NCI-H1417 (cell line): Measurements from ENCODE around the gene LYPLA2.

Source experiments
- DNase-seq, 3 experiments: peaks; one replicate each; lab custom pipeline; 2025; lab: John Stamatoyannopoulos, UW

The LYPLA2 gene

DNA sequence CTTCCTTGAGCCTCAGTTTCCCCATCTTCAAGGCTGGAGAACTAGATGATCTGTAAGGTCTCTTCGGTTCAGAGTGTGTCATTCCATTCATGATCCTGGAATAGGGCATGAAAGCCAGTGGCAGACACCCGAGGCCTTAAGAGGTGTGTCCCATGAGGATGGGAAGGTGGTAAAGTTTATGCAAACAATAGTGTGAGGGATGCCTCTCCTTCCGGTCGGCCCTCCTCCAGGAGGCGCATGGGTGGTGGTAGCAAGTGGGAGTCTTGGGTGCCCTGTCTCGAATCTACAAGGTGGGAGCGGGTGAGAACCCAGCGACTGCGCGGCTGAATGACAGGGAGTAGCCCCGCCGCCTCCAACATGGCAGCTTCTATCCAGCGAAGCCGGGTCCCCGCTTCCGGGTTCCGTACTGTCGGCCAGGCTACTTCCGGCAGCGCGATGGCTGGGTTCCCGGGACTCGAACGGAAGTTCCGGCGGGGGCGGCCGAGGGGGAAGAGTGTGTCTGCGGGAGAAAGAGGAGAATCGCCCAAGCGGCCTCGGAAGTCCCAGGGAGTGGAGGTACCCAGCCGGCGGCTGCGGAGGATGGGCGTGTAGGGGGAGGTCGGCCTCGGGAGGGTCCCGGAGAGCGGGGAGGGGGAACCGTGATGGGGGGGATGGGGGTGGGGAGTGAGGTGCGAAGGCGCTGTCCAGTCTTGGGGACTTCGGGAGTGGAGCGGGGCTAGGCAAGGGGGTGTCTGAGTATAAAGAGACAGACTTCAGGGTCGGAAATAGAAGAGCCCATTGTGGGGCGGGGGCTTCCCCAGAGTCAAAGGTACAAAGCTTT, at the start of gene LYPLA2:
TSS of gene LYPLA2 (plus strand) at position 450 of the 820 bp plus-strand sequence. CDS start 1,538 bp downstream, outside the sequence.
- peak; percentile 80 to 90 (median 88) for DNase-seq

DNA sequence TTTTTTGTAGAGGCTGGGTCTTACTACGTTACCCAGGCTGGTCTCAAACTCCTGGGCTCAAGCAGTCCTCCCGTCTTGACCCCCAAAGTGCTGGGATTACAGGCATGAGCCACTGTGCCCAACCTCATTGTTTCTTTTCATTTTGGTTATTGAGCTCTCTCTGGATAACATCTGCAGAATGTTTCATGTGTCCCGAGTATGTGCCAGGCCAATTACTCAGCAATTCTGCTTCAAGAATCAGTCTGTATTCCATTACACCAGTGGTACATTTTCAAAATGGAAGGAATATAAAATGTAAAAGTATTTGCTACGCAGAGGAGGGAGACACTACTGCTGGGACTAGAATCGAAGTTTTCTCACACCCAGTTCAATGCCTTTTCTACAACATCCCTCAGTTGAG, 49.3 kb upstream of the LYPLA2 start:
- DNase-seq = no peak

DNA sequence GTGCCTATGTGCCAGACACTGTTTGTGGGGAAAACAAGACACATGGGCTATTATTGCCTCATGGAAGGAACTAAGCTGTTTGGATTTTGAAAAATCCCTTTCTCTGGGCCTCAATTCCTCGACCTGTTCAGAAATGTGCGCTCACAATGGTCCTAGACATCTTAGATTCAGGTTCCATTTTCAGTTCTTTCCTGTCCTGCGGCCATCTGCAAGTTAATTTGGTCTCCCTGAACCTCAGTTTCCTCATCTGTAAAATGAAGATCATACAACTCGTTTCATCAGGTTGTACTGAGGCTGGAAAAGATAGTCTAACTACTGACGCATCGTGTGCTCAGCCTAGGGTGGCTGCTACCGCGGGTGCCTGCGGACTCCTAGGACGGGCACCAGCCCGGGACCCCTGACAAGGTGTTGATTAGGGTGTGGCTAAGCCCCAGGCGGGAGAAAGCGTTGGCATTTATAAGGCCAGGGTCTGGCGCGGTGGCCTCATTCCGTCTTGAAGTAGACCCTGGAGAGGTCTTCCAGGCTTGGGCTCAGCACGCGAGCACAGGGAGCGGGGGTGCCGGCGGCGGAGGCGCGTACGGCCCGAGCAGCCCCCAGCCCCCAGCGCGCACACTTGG, 48.2 kb upstream of the LYPLA2 start:
- DNase-seq = no peak

DNA sequence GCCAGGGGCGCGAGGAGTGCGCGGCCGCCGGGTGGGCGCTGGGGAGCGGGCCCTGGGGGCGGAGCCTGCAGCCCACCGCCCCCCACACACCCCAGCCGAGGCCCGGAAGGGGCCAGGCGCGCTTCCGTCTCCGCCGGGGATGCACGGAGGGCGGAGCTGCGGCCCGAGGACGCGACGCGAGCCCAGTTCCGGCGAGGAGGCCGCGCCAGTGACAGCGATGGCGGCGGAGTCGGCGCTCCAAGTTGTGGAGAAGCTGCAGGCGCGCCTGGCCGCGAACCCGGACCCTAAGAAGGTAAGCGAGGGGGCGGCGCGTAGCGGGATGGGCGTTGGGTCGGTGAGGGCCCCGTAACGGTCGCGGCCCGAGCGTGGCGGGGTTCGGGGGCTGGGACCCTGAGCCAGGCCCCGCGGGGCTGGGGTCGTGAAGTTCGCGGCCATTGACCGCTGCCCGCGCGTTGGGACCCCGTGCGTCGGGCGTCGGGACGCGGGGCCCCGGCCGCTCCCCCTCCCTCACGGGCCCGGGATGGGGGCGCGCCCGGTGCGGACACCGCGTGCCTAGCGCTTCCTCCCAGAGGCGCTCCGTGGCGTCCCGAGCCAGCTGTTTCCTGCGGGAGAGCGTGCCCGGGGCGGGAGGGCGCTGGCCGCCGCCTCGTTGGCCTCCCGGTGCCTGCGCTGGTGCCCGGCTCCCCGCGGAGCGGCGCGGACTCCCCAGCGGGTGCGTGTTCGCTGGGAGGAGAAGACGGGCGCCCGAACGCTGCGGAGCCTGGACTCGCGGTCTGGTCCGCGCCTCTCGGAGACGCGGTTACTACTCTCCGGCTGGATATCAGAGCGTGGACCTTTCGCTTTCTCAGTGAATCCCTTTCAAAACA, 47.4 kb upstream of the LYPLA2 start, which contains the start of gene ELOA:
TSS of gene ELOA (plus strand) at position 185 of the 866 bp plus-strand sequence. CDS start at position 218, 33 bp downstream.
- peak; percentile 69 to 83 (median 80) for DNase-seq

DNA sequence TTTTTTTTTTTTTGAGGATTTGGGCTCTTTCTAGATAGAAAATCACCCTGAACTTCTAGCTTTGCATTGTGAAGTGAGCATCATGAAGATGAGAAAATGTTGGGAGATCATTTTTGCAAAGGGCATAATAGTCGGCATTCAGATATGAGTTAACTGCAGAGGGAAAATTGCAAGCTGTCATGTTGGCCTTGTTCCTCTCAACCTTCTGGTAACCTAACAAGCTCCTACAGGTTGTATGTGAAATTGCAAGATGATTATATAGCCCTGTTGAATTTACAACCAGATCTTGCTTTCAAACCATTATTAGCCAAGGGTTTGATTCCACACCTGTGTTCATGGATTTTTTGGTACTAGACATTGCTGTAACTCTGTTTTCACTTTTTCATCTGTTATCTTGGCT, 45.4 kb upstream of the LYPLA2 start:
- peak in 1 of 3 experiments; percentile 19 for DNase-seq

DNA sequence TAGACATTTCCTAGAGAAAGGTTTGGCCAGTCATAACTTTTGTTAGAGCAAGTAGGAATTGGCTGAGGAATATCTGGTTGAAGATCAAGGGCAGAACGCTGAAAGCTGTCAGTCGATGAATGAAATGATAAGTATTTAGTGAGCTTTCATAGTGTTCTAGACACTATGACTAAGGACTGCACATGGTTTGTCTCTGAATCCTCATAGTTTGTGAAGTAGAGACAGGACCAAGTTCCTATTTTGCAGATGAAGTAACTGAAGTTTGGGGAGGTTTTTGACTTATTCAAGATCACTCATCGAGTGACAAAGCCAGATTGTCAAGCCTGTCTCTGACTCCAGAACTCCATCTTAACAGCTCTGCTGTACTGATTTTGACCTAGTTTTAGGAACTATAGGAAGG, 42.9 kb upstream of the LYPLA2 start:
- no peak for DNase-seq

DNA sequence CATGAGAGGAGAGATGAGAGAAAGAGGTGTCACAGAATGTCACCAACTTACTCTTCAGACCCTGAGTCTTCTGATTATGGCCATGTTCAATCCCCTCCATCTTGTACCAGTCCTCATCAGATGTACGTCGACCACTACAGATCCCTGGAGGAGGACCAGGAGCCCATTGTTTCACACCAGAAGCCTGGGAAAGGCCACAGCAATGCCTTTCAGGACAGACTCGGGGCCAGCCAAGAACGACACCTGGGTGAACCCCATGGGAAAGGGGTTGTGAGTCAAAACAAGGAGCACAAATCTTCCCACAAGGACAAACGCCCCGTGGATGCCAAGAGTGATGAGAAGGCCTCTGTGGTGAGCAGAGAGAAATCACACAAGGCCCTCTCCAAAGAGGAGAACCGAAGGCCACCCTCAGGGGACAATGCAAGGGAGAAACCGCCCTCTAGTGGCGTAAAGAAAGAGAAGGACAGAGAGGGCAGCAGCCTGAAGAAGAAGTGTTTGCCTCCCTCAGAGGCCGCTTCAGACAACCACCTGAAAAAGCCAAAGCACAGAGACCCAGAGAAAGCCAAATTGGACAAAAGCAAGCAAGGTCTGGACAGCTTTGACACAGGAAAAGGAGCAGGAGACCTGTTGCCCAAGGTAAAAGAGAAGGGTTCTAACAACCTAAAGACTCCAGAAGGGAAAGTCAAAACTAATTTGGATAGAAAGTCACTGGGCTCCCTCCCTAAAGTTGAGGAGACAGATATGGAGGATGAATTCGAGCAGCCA, 39.7 kb upstream of the LYPLA2 start:
- DNase-seq = peak; percentile 10 to 49 (median 23)

DNA sequence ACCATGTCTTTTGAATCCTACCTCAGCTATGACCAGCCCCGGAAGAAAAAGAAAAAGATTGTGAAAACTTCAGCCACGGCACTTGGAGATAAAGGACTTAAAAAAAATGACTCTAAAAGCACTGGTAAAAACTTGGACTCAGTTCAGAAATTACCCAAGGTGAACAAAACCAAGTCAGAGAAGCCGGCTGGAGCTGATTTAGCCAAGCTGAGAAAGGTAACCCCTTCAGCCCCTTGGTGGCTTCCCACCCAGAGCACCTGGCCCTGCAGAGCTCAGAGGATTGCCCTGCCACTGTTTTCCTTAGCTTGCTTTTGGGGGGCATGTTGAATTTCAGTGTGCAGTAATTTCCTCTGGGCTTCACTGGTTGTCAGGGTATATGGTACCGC, 39.1 kb upstream of the LYPLA2 start:
- DNase-seq = no peak

DNA sequence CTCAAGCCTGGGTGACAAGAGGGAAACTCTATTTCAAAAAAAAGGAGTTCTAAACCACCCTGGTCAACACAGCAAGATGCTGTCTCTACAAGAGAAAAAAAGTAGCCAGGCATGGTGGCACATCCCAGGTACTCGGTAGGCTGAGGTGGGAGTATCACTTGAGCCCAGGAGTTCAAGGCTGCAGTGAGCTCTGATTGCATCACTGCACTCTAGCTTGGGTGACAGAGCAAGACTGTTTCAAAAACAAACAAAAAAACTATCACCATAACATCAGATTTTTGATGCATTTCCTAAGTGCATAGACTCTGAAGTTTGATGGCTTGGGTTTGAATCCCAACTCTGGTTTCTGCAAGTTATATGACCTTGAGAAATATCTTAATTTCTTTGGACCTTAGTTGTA, 38.0 kb upstream of the LYPLA2 start:
- DNase-seq = no peak

DNA sequence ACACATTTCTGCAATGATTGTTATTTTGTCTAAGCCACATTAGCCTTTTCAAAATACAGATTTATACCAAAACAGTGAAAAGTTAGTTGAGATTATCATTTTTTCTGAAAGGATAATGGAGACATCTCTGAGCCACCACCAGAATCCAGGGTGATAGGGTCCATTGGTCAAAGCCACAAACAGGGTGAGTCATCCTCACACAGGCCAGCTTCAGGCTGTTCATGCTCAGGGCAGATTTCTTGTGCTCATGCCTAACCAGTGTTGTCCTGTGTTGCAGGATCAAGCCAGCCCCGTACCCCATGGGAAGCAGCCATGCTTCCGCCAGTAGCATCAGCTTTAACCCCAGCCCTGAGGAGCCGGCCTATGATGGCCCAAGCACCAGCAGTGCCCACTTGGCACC, 34.3 kb upstream of the LYPLA2 start:
- no peak for DNase-seq

DNA sequence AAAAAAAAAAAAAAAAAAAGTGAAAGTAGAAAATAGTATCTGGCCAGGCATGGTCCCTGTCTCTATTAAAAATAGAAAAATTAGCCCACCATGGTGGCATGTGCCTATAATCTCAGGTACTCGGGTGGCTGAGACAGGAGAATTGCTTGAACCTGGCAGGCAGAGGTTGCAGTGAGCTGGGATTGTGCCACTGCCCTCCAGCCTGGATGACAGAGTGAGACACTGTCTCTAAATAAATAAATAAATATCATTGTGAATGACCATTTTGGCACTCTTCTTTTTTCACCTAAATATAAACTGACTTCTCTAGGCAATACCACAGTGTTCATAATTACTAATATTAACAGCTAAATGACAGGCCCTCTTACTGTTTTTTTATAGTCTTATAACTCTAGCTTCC, 33.1 kb upstream of the LYPLA2 start:
- DNase-seq = no peak

DNA sequence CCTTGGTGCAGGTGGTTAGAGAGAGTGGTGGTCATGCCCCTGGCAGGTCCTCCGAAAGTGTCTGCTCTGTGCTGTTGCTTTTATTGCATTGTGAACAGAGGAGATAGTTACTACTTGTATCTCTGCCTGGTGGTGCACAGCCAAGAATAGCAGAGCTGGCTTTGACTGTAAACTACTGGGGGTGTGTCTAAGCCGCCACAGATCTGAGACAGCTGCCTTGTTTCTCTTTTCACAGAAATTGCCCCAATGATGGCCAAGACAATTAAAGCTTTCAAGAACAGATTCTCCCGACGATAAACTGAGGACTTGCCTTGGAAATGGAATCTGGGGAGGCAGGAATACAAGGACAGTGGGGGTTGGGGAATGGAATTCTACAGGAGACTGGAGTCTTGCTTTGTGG, 31.7 kb upstream of the LYPLA2 start:
- DNase-seq = no peak

DNA sequence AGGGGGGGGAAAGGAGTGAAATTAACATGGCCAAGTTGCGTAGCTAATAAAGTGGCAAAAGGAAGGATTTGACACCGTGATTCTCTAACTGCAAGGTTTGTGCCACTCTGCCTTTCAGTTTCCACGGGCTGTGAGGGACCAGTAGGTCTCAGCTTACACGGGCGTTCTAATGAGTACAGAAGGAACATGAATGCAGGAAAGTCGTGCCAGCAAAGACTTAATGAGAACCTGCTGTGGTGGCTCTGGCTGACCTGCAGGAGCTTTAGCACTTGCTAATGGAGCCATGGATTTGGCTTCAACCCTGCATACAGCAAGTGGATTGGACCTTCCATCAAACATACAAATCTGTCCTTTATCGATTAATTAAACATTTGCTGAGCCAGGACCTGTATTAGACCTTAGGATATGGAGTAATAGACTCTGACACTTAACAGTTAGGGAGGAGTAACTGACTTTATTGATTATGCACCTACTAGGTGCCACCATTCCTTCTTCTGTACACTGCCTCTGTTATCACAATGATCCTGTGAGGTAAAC, 27.8 kb upstream of the LYPLA2 start:
- DNase-seq = no peak

DNA sequence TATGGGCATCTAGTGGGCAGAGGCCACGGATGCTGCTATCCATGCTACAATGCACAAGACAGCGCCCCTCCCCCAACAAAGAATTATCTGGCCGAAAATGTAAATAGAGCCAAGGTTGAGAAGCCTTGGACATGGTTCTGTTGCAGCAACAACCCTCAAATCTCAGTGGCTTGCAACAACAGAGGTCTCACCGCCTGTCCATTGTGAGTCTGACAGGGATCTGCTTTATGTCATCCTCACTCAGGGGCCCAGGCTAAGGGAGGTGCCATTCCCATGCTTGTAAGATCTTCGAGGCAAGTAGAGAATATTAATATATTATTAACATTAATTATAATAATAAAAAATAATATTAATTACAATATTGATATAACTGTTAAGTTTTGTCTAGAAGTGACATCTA, 22.2 kb upstream of the LYPLA2 start:
- DNase-seq = no peak

DNA sequence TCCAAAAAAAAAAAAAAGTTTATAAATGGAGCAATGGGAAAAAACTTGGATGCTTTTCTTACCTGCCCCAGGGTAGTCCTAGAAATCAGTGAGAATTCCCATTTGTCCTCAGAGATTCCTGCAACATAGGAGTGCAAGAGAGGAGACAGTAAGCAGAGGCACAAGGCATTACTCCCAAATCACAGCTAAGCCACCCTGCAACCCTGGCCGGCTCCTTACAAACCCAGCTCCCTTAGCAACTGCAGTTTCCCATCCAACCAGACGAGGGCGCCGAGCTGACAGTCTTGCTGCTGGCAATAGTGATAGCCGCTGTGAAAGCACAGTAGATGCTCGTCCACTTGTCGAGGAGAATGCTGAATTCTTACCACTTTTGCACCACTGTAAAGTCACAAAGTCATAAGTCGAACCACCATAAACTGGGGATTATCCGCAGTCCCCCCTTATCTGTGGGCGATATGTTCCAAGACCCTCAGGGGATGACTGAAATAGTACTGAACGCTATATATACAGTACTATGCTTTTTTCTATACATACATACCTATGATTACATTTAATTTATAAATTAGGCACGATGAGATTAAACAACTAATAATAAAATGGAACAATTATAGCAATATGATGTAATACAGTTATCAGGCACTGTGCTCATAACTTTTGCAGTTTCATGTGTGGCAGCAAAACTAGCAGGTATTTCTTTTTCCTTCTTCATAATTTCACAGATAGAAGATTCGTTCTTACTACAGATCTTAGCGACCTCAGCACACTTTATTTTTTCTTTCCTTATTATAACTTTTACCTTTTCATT, 18.7 kb upstream of the LYPLA2 start:
- peak; percentile 51 to 86 (median 78) for DNase-seq

DNA sequence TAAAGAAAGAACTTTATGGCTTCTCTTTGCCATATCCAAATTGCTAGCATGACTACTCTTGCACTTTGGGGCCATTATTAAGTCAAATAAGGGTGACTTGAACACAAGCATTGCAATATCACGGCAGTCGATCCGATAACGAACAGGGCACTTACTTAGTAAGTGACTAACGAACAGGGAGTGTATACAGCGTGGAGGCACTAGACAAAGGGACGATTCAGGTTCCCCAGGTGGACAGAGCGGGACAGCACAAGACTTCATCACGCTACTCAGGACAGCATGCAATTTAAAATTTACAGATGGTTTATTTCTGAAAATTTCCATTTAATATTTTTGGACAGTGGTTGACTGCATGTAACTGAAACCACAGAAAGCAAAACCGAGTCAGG, 18.1 kb upstream of the LYPLA2 start:
- no peak for DNase-seq

DNA sequence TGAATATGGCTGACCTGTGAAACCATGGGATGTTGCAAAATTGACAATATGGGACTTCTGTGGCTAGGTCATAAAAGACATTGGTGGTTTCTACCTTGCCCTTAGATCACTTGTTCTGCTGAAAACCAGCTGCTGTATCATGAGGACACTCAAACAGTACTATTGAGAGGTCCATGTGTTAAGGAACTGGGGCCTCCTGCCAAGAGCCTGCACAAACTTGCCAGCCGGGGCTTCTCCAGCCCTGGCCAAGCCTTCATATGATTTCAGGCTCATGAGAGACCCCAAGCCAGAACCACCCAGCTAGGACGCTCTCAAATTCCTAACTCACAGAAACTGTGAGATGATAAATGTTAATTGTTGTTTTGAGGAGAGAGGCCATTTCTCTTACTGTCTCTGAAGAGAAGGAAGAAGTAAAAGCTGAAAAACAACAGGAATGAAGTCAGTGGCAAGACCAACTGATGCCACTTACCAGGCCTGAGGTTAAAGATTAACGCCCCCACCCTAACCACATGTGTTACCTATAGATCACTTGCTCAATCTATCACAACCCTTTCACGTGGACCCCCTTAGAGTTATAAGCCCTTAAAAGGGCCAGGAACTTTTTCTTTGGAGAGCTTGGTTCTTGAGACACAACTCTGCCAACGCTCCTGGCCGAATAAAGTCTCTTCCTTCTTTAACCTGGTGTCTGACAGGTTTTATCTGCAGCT, 16.6 kb upstream of the LYPLA2 start:
- DNase-seq = no peak

DNA sequence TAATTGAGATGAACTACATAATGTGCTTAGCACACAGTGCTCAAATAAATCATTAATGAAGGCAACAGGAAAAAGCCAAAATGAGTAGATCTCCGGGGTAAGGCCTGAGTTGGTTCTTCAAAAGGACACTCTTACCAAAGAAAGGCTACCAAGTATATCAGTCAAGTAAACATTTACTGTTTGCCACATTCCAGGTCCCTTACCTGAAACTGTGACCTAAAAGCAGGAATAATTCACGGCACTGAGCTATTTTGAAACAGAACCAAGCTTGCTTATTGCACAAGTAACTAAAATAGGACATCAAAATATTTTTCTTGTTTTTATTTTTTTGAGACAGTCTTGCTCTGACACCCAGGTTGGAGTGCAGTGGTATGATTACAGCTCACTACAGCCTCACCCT, 14.7 kb upstream of the LYPLA2 start:
- no peak for DNase-seq

DNA sequence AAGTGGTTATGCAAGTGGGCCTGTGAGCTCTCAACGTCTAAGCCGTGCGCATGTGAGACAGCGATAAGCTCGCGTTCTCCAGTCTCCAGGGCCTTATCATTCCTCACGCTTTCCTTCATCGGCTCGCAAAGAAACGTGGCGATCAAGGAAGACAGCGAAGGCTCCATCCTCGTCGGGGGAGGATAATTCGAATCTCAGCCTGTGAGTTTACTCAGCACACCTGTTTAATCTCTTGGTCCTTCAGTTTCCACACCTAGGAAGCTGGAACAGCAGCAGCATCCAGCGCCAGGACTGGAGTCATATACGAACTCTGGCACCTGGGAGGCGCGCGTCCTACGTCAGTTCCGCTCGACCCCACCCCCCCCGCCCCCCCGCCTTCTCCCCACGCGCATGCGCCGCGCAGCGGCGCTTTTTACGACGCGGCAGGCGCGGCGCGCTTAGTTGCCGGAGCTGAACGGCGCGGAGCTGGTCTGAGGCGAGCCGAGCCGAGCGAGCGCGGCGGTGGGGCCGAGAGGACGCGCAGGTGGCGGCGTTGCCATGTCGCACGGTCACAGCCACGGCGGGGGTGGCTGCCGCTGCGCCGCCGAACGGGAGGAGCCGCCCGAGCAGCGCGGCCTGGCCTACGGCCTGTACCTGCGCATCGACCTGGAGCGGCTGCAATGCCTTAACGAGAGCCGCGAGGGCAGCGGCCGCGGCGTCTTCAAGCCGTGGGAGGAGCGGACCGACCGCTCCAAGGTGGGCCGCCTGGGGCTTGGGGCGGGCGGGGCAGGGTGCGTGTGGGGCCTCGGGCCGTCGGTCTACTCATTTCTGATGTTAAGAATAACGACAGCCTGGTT, 12.7 kb upstream of the LYPLA2 start, which contains the start of gene PITHD1:
TSS of gene PITHD1 (plus strand) at position 440 of the 836 bp plus-strand sequence. CDS start at position 538, 98 bp downstream.
- DNase-seq = peak; percentile 89 to 93 (median 89)
